ENCODE results near the gene MRPL12. TPM values are rescaled to one million over a fixed set of nuclear protein-coding genes. Genes with fewer than 3 reads are reported as not detected.

The MRPL12 gene
- total and polyA plus RNA-seq, 2 of the 13 experiments (the other 11 are each of a cell fraction or from before 2014, with no cell fraction given) = 39.1 to 94.1 TPM

DNA sequence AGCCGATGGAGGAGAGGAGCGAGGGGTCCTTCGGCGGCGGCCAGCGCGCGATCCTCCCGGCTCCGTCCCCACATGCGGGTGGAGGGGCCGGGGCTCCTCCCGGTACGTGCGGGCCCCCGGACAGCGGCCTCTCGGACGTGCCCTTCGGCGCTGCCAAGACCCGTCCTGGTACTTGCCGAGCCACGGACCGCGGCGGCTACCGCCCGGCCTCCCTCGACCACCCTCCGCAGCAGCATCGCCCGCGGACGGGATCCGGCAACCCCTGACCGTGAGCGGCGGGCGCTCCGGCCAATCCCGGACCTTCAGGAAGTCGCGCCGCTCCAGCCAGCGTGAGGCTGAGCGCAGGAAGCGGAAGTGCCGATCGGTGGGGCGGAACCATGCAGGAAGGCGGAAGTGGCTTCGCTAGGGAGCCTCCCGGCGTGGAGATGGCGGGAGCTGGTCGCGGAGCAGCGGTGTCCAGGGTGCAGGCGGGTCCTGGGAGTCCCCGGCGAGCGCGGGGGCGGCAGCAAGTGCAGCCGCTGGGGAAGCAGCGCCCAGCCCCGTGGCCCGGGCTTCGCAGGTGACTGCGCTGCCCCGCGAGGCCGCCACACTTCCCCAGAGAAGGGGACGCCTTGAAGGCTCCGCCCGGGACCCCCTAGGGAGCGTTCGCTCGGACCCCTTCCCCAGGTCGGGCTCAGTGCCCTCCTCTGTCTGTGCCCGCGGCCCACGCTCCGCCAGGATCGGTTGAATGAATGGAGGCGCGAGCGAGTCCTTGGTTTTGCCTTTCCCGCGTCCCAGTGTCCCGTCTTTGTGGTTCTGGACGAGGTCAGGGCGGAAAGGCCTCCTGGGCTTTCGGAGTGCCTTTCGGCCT lies 36.6 kb upstream of the MRPL12 start, which contains the start of the genes CCDC137 and OXLD1 (continued):
- TF ChIP-seq ZBTB42 (CRISPR knock-in tag; IDR thresholded peaks at IDR 0.05) (0 out of 2 replicates have a peak, but pooled peaks have one; percentile 60), HMGXB4 (CRISPR knock-in tag; IDR thresholded peaks at IDR 0.05; ENCODE audit: borderline replicate concordance in 1 of 2, low read depth in 1 of 2) (peak; percentile 80 to 89; a peak in 3 of 4 replicates), ZBTB38 (CRISPR knock-in tag; IDR thresholded peaks at IDR 0.05) (peak; percentile 42), ZNF431 (CRISPR knock-in tag; IDR thresholded peaks at IDR 0.05; ENCODE audit: borderline replicate concordance, low read depth) (no peak), ZNF75D (CRISPR knock-in tag; IDR thresholded peaks at IDR 0.05; ENCODE audit: borderline replicate concordance) (no peak), SAFB2 (CRISPR knock-in tag; IDR thresholded peaks at IDR 0.05; ENCODE audit: borderline replicate concordance, low read depth) (no peak), RNF2 (conservative IDR thresholded peaks at IDR 0.05; ENCODE audit: low read depth) (no peak), ZNF703 (CRISPR knock-in tag; IDR thresholded peaks at IDR 0.05; ENCODE audit: borderline replicate concordance) (0 out of 2 replicates have a peak, but pooled peaks have one; percentile 69), ZNF761 (CRISPR knock-in tag; conservative IDR thresholded peaks at IDR 0.05) (no peak; the same call in 1 of the 2 replicates), ZBTB7A (CRISPR knock-in tag; IDR thresholded peaks at IDR 0.05) (peak; percentile 72), ZNF180 (CRISPR knock-in tag; IDR thresholded peaks at IDR 0.05; ENCODE audit: borderline replicate concordance, low read depth) (0 out of 2 replicates have a peak, but pooled peaks have one; percentile 80), GATAD2A (CRISPR knock-in tag; IDR thresholded peaks at IDR 0.05) (0 out of 2 replicates have a peak, but pooled peaks have one; percentile 8), ZNF83 (CRISPR knock-in tag; IDR thresholded peaks at IDR 0.05; ENCODE audit: borderline replicate concordance) (no peak), TERF1 (CRISPR knock-in tag; IDR thresholded peaks at IDR 0.05) (no peak), ATAD3A (CRISPR knock-in tag; IDR thresholded peaks at IDR 0.05) (no peak)
- TF ChIP-seq, protein P1, sequence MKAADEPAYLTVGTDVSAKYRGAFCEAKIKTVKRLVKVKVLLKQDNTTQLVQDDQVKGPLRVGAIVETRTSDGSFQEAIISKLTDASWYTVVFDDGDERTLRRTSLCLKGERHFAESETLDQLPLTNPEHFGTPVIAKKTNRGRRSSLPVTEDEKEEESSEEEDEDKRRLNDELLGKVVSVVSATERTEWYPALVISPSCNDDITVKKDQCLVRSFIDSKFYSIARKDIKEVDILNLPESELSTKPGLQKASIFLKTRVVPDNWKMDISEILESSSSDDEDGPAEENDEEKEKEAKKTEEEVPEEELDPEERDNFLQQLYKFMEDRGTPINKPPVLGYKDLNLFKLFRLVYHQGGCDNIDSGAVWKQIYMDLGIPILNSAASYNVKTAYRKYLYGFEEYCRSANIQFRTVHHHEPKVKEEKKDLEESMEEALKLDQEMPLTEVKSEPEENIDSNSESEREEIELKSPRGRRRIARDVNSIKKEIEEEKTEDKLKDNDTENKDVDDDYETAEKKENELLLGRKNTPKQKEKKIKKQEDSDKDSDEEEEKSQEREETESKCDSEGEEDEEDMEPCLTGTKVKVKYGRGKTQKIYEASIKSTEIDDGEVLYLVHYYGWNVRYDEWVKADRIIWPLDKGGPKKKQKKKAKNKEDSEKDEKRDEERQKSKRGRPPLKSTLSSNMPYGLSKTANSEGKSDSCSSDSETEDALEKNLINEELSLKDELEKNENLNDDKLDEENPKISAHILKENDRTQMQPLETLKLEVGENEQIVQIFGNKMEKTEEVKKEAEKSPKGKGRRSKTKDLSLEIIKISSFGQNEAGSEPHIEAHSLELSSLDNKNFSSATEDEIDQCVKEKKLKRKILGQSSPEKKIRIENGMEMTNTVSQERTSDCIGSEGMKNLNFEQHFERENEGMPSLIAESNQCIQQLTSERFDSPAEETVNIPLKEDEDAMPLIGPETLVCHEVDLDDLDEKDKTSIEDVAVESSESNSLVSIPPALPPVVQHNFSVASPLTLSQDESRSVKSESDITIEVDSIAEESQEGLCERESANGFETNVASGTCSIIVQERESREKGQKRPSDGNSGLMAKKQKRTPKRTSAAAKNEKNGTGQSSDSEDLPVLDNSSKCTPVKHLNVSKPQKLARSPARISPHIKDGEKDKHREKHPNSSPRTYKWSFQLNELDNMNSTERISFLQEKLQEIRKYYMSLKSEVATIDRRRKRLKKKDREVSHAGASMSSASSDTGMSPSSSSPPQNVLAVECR (CRISPR knock-in tag; IDR thresholded peaks at IDR 0.05; ENCODE audit: borderline replicate concordance) = peak; percentile 99
- TF ChIP-seq, protein P2, sequence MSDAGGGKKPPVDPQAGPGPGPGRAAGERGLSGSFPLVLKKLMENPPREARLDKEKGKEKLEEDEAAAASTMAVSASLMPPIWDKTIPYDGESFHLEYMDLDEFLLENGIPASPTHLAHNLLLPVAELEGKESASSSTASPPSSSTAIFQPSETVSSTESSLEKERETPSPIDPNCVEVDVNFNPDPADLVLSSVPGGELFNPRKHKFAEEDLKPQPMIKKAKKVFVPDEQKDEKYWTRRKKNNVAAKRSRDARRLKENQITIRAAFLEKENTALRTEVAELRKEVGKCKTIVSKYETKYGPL (CRISPR knock-in tag; IDR thresholded peaks at IDR 0.05) = peak; percentile 55
- TF ChIP-seq, protein P3, sequence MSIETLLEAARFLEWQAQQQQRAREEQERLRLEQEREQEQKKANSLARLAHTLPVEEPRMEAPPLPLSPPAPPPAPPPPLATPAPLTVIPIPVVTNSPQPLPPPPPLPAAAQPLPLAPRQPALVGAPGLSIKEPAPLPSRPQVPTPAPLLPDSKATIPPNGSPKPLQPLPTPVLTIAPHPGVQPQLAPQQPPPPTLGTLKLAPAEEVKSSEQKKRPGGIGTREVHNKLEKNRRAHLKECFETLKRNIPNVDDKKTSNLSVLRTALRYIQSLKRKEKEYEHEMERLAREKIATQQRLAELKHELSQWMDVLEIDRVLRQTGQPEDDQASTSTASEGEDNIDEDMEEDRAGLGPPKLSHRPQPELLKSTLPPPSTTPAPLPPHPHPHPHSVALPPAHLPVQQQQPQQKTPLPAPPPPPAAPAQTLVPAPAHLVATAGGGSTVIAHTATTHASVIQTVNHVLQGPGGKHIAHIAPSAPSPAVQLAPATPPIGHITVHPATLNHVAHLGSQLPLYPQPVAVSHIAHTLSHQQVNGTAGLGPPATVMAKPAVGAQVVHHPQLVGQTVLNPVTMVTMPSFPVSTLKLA (IDR thresholded peaks at IDR 0.05) = peak; percentile 50; the same call in 1 of the 2 replicates

Data from HepG2 (cell line).